LoVo (cell line): ENCODE data around the gene ASB9.
"Not testable (repeated sequence)": the region's sequence is repeated elsewhere in the genome, so short reads cannot be mapped to it uniquely, and the experiment has no call there.

ENCODE experiments used
- DNase-seq: peaks from one replicate; pipeline ENCODE4 v3.0.0-alpha.2; 2016; ENCODE audit warnings: low spot score

The ASB9 gene

GRCh38 chrX:15269618-15270521, at the start of gene ASB9:
TSS of gene ASB9 (minus strand) at chrX:15270083. CDS start at chrX:15269874, 209 bp downstream.
- DNase-seq: peak; percentile 43

GRCh38 chrX:15319075-15319474, 49.2 kb upstream of the ASB9 start:
- no peak for DNase-seq

GRCh38 chrX:15315509-15315908, 45.6 kb upstream of the ASB9 start, which contains the start of gene ASB11:
TSS of gene ASB11 (minus strand) at chrX:15315640. CDS start at chrX:15315605, 35 bp downstream.
- DNase-seq: no peak

- no peak for DNase-seq
Measured at GRCh38 chrX:15314472-15314871, 44.6 kb upstream of the ASB9 start.

- DNase-seq: no peak
Measured at GRCh38 chrX:15311119-15311518, 41.2 kb upstream of the ASB9 start.

GRCh38 chrX:15310117-15310516, 40.2 kb upstream of the ASB9 start:
- DNase-seq: peak; percentile 2

GRCh38 chrX:15305899-15306298, 36.0 kb upstream of the ASB9 start:
- not testable (repeated sequence) for DNase-seq

- DNase-seq: no peak
Measured at GRCh38 chrX:15301924-15302323, 32.0 kb upstream of the ASB9 start.

- no peak for DNase-seq
Measured at GRCh38 chrX:15299941-15300851, 30.3 kb upstream of the ASB9 start.

- no peak for DNase-seq
Measured at GRCh38 chrX:15298780-15299179, 28.9 kb upstream of the ASB9 start.

GRCh38 chrX:15298201-15298600, 28.3 kb upstream of the ASB9 start:
- DNase-seq: no peak

GRCh38 chrX:15293451-15293850, 23.6 kb upstream of the ASB9 start:
- no peak for DNase-seq

GRCh38 chrX:15292861-15293260, 23.0 kb upstream of the ASB9 start:
- DNase-seq: no peak

GRCh38 chrX:15277604-15278003, 7.7 kb upstream of the ASB9 start:
- no peak for DNase-seq

- no peak for DNase-seq
Measured at GRCh38 chrX:15274946-15275345, 5.1 kb upstream of the ASB9 start.

GRCh38 chrX:15273275-15273674, 3.4 kb upstream of the ASB9 start:
- DNase-seq: not testable (repeated sequence)

GRCh38 chrX:15271757-15272156, 1.9 kb upstream of the ASB9 start:
- no peak for DNase-seq

- no peak for DNase-seq
Measured at GRCh38 chrX:15269120-15269519, 763 bp downstream of the ASB9 start.

GRCh38 chrX:15254852-15255251, 15.0 kb downstream of the ASB9 start:
- DNase-seq: no peak

- no peak for DNase-seq
Measured at GRCh38 chrX:15245896-15246295, 24.0 kb downstream of the ASB9 start.

- DNase-seq: no peak
Measured at GRCh38 chrX:15244421-15244820, 25.5 kb downstream of the ASB9 start.

- DNase-seq: peak; percentile 49
Measured at GRCh38 chrX:15242899-15243555, 26.9 kb downstream of the ASB9 start.
